ENCODE results near the gene SNORC. TPM values are rescaled to one million over a fixed set of nuclear protein-coding genes. Genes with fewer than 3 reads are reported as not detected.

Gene SNORC
- total and polyA plus RNA-seq, 2 of the 4 experiments (the other 2 are of a cell fraction) = under 0.01 to 0.67 TPM

GRCh38 chr2:232885264-232885961 is 15.3 kb downstream of the SNORC start:
- Histone ChIP-seq H3K4me1 (ENCODE audit: control insufficient read depth, insufficient read depth, low read length) (no peaks in the 10 kb centered on the region), H3K56ac (ENCODE audit: extremely low read depth, insufficient read depth, low read length) (no peak overlapping the region), H3K79me1 (ENCODE audit: low read depth in 1 of 2, low read length in 2 of 2) (no peaks in the 10 kb centered on the region), H2BK15ac (ENCODE audit: low read depth, low read length) (no peak overlapping the region), H2BK120ac (ENCODE audit: low read depth, low read length) (no peak overlapping the region), H3K4me3 (ENCODE audit: insufficient read depth, low read depth, low read length) (no peak overlapping the region), H2BK20ac (ENCODE audit: low read depth, low read length) (no peak overlapping the region), H2BK5ac (ENCODE audit: low read depth, low read length, poor library complexity, severe bottlenecking) (no peak overlapping the region), H4K5ac (ENCODE audit: low read depth, low read length) (no peak overlapping the region), H3K9me3 (ENCODE audit: control insufficient read depth, insufficient read depth, low read length) (no peaks in the 10 kb centered on the region), H2AFZ (replicated peaks; ENCODE audit: low read length, poor library complexity) (peak overlapping the region; percentile 33), H3K18ac (ENCODE audit: low read depth, low read length) (no peak overlapping the region), H4K91ac (ENCODE audit: insufficient read depth, low read depth, low read length) (no peak overlapping the region), H3K4me2 (ENCODE audit: low read depth, low read length) (no peak overlapping the region), H3K4ac (ENCODE audit: low read depth, low read length) (no peak overlapping the region), H4K8ac (ENCODE audit: low read depth in 2 of 2, low read length in 2 of 2) (no peak overlapping the region), H3K9ac (ENCODE audit: low read depth, low read length) (no peak overlapping the region), H3K27me3 (ENCODE audit: control insufficient read depth, insufficient read depth, low read length) (peaks cover 6% of the 10 kb centered on the region; the same call in 1 of the 2 replicates), H3K27ac (ENCODE audit: insufficient read depth, low read length) (no peak overlapping the region), H2AK9ac (replicated peaks; ENCODE audit: low read depth, low read length, poor library complexity) (no peak overlapping the region), H3K36me3 (ENCODE audit: control insufficient read depth, insufficient read depth, low read length) (no peaks in the 10 kb centered on the region), H3K9me1 (ENCODE audit: insufficient read depth, low read length) (peaks cover 7% of the 10 kb centered on the region; the same call in 1 of the 2 replicates), H3K23ac (ENCODE audit: low read depth, low read length) (no peak overlapping the region), H3K14ac (replicated peaks; ENCODE audit: low read depth, low read length) (no peak overlapping the region), H2AK5ac (ENCODE audit: low read depth, low read length) (no peak overlapping the region), H4K20me1 (ENCODE audit: insufficient read depth, low read length) (no peaks in the 10 kb centered on the region)
- no peak for TF ChIP-seq MXI1 (IDR thresholded peaks at IDR 0.05; ENCODE audit: borderline replicate concordance, low read depth, low read length)
- TF ChIP-seq MAFK (IDR thresholded peaks at IDR 0.05; ENCODE audit: low read depth, low read length) = no peak
- TF ChIP-seq MAZ (IDR thresholded peaks at IDR 0.05; ENCODE audit: borderline replicate concordance, low read depth, low read length) = no peak
- TF ChIP-seq RCOR1 (IDR thresholded peaks at IDR 0.05; ENCODE audit: insufficient replicate concordance, low read length) = no peak
- TF ChIP-seq USF2 (IDR thresholded peaks at IDR 0.05; ENCODE audit: low read depth, low read length) = no peak
- no peak for TF ChIP-seq RFX5 (IDR thresholded peaks at IDR 0.05; ENCODE audit: low read depth, low read length)
- no peak for TF ChIP-seq CEBPB (IDR thresholded peaks at IDR 0.05; ENCODE audit: low read depth, low read length)
- TF ChIP-seq NFE2L2 (IDR thresholded peaks at IDR 0.05; ENCODE audit: low read depth, low read length) = no peak
- no peak for TF ChIP-seq POLR2A (IDR thresholded peaks at IDR 0.05; ENCODE audit: low read depth, low read length)
- TF ChIP-seq SMC3 (IDR thresholded peaks at IDR 0.05; ENCODE audit: low read depth, low read length) = no peak
- no peak for TF ChIP-seq RAD21 (IDR thresholded peaks at IDR 0.05; ENCODE audit: low read length)
- TF ChIP-seq, protein P1, sequence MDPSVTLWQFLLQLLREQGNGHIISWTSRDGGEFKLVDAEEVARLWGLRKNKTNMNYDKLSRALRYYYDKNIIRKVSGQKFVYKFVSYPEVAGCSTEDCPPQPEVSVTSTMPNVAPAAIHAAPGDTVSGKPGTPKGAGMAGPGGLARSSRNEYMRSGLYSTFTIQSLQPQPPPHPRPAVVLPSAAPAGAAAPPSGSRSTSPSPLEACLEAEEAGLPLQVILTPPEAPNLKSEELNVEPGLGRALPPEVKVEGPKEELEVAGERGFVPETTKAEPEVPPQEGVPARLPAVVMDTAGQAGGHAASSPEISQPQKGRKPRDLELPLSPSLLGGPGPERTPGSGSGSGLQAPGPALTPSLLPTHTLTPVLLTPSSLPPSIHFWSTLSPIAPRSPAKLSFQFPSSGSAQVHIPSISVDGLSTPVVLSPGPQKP (IDR thresholded peaks at IDR 0.05; ENCODE audit: borderline replicate concordance, low read depth, low read length) = no peak
- no peak for TF ChIP-seq BHLHE40 (IDR thresholded peaks at IDR 0.05; ENCODE audit: low read depth, low read length)
- no peak for TF ChIP-seq FOS (IDR thresholded peaks at IDR 0.05; ENCODE audit: low read depth, low read length)
- no peak for TF ChIP-seq CHD1 (IDR thresholded peaks at IDR 0.05; ENCODE audit: low read depth, low read length)
- no peak for TF ChIP-seq CTCF (conservative IDR thresholded peaks at IDR 0.05; ENCODE audit: low read depth, low read length)
- no peak for ATAC-seq (ENCODE audit: low read depth)
- ChIA-PET CTCF (no interaction called here), POLR2A (ENCODE audit: unreplicated experiment) (no interaction called here)
- BruUV-seq (replicated peaks) = no TSS peak
- WGBS, 2 experiments (ENCODE audit: extremely low coverage in 2 of 2, insufficient read length in 1 of 2) = 85% methylated on average over 9 of the region's 25 CpGs; no CpG with 5 or more reads in 1 of the 2 experiments
- in situ Hi-C loops (cut with MboI; ENCODE audit: low sequenced_read_pairs) = no loop called here
- DNase-seq = no peak
- dilution Hi-C loops (cut with HindIII; ENCODE audit: low sequenced_read_pairs, unreplicated experiment) = no loop called here
- intact Hi-C loops (cut with micrococcal nuclease) = no loop called here
